ENCODE results near the gene LCAT.
"Not testable (repeated sequence)": the region's sequence is repeated elsewhere in the genome, so short reads cannot be mapped to it uniquely, and the experiment has no call there.

The LCAT gene

GRCh38 chr16:67939507-67940445 lies 4.1 kb downstream of the LCAT start:
- DNase-seq (ENCODE audit: low read depth in 1 of 2, low spot score in 1 of 2), result no peak
- TF ChIP-seq JUND (IDR thresholded peaks at IDR 0.05; ENCODE audit: low read depth), result no peak
- in situ Hi-C loops (cut with HindIII; ENCODE audit: low pct_unique_long_range_greater_than_20kb, low sequenced_read_pairs), result no loop called here

DNA sequence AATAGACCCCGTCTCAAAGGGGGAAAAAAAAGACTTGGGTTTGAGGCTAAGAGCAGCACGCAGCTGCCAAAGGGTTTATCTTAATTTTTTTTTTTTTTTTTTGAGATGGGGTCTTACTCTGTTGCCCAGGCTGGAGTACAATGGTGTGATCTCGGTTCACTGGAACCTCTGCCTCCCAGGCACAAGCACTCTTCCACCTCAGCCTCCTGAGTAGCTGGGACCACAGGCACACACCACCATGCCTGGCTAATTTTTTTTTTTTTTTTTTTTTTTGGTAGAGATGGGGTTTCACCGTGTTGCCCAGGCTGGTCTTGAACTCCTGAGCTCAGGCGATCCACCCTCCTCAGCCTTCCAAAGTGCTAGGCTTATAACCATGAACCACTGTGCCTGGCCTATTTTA lies 6.2 kb downstream of the LCAT start:
- DNase-seq (ENCODE audit: low read depth in 1 of 2, low spot score in 1 of 2); in situ Hi-C loops (cut with HindIII; ENCODE audit: low pct_unique_long_range_greater_than_20kb, low sequenced_read_pairs): not testable (repeated sequence)

- DNase-seq (ENCODE audit: low read depth in 1 of 2, low spot score in 1 of 2), result peak; percentile 53 to 75
- no peak for TF ChIP-seq JUND (IDR thresholded peaks at IDR 0.05; ENCODE audit: low read depth)
- in situ Hi-C loops (cut with HindIII; ENCODE audit: low pct_unique_long_range_greater_than_20kb, low sequenced_read_pairs), result no loop called here
Measured at GRCh38 chr16:67936880-67937605, 6.9 kb downstream of the LCAT start.

DNA sequence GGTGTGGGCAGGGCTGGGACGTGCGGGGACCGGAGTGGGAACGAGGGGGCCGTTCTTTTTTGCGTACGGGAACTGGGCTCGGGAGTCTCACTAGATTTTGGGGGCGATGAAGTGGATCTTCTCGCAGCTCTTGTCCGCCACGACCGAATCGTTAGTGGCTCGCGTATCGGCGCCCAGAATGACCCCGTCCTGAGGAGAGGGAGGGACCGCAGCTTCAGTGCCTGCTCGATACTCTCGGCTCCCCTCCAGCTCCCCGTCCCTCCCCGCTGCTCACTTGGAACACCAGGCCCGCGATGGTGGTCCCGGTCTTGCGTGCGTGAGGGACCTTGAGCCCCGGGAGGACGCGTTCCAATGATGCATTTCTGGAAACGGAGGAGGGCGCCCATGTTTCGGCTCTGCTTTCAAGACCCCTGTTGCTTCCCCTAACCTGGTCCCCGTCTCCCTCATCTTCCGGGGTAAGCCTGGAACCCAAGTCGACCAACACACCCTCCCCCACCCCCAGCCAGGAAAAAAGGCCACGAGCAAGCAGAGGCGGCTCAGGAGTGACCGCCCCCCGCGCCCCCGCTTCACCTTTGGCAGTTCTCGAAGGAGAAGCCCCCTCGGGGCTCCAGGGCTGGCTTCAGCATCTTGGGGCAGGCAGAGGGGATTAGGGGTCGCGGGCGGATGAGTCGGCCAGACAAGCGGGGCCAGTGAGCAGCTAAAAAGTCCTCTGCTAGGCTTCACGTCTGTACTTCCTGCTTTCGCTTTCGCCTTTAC lies 7.6 kb downstream of the LCAT start, which contains the start of gene PSMB10:
Gene PSMB10 (minus strand): TSS at position 727 of the 756 bp plus-strand sequence. CDS start 101 bp downstream, at position 626.
- in situ Hi-C loops (cut with HindIII; ENCODE audit: low pct_unique_long_range_greater_than_20kb, low sequenced_read_pairs), result no loop called here
- no peak for TF ChIP-seq JUND (IDR thresholded peaks at IDR 0.05; ENCODE audit: low read depth)
- DNase-seq (ENCODE audit: low read depth in 1 of 2, low spot score in 1 of 2), result peak; percentile 45 to 46

DNA sequence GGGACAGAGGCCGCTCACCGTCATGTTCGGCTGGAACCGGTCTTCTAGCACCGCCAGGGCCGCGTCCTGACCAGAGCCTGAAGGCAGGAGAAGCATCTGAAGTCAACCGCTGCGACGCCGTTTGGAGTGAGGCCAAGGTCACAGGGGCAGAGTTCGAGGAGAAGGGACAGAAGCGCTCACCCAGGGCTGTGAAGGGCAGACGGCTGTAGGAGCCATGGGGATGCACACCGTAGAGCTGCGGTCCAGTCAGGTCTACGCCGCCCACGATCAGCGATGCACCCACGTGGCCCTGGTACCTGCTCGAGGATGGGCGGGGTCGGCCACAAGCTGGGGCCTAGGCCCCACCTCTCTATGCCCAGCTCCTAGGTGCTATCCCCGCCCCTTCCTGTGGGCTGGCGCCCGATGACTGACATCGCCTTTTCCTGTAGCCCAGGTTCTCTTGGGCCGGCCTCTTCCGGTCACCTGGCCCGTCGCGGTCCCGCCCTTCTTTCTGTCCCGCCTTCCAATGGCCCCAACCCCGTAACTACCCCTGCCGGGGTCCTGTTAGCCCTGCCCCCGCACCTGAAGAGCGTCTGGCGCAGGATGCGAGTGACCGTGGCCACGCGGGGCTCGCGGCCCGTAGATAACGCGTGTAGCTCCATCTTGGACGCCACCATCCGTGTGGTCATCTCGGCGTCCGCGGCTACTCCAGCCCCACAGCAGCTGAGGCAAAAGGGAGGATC lies 8.4 kb downstream of the LCAT start:
- peak; percentile 98 to 99 for DNase-seq (ENCODE audit: low read depth in 1 of 2, low spot score in 1 of 2)
- in situ Hi-C loops (cut with HindIII; ENCODE audit: low pct_unique_long_range_greater_than_20kb, low sequenced_read_pairs), result no loop called here
- TF ChIP-seq JUND (IDR thresholded peaks at IDR 0.05; ENCODE audit: low read depth), result no peak

DNA sequence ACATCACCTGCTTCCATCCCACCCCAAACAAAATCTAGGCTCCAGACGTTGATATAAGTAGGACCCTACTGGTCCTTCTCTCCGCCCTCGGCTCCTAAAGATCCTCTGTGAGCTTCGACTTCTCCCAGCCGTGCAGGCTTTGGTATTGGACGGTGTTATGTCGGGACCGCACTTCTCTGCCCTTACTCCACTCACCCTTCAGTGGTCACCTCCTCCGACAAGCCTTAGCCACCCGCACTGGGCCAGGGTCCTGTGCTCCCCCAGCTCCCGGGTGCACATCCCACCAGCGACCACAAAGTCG lies 8.9 kb downstream of the LCAT start:
- TF ChIP-seq JUND (IDR thresholded peaks at IDR 0.05; ENCODE audit: low read depth), result no peak
- in situ Hi-C loops (cut with HindIII; ENCODE audit: low pct_unique_long_range_greater_than_20kb, low sequenced_read_pairs), result no loop called here
- no peak for DNase-seq (ENCODE audit: low read depth in 1 of 2, low spot score in 1 of 2)

DNA sequence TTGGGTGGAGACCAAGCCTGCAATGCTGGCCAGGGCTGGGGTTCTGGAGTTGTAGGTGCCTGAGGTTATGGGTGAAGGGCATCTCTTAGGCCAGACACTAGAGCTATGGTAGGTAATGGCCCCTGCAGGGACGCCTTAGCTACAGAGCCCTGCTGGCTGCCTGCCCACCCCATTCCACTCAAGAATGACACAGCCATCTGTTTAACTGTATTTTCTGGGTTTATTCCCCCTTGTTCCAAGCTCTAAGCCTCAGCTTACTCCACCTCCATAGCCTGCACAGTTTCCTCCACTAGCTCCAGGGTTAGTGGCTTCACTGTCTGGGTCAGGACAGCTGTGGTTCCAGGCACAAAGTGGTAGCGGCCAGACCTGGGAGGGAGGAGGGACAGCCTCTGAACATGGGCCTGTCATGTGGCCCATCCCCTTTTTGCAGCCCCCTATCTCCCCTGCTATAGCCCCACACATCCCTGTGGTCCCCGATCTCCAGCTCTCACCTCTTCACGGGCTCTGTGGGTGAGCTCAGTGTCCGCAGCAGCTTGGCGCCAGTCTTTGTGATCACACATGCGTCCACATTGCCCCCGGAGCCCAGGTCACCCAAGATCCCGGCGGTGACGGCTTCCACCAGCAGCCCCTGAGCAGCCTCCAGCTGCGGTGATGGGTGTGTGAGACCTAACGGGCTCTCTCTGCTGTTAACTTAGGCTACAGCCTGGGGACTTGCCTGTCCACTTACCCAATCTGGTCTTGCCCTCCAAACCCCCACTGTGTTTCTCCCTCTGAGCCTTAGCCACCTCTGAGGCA lies 9.4 kb downstream of the LCAT start:
- in situ Hi-C loops (cut with HindIII; ENCODE audit: low pct_unique_long_range_greater_than_20kb, low sequenced_read_pairs), result no loop called here
- DNase-seq (ENCODE audit: low read depth in 1 of 2, low spot score in 1 of 2), result no peak
- TF ChIP-seq JUND (IDR thresholded peaks at IDR 0.05; ENCODE audit: low read depth), result no peak

DNA sequence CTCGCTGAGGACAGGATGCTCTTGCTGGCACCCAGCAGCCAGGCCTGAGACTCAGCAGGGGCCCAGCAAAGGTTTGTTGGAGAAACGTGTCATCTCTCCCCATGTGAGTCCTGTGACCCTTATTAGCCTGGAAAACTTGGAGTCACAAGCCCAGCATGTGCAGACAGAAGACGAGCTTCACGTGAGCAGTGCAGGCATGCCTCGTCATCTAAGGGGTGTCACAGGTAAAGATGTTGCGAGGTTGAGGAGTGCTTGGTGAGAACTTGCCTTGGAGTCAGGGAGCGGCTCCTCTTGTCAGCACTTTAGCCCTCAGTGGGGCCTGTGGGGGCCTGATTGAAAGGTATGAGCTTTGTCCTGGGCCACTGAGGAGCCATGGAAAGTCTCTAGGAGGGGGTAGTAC lies 10.1 kb downstream of the LCAT start:
- no peak for TF ChIP-seq JUND (IDR thresholded peaks at IDR 0.05; ENCODE audit: low read depth)
- in situ Hi-C loops (cut with HindIII; ENCODE audit: low pct_unique_long_range_greater_than_20kb, low sequenced_read_pairs), result no loop called here
- no peak for DNase-seq (ENCODE audit: low read depth in 1 of 2, low spot score in 1 of 2)

DNA sequence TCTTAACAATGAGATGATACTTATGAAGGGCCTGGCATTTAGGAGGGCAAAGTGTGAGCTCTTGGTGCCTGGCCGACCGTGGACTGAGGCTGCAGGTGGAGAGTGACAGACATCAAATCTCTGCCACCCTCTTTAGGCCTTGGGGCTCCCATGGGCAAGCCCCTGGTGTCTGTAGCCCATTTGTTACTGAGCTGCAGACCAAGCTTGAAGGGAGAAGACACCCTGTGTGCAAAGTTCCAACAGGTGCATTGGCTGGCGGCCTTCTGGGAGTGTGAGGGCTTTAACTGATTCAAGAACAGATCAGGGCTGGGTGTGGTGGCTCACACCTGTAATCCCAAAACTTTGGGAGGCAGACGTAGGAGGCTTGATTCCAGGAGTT lies 11.5 kb downstream of the LCAT start:
- in situ Hi-C loops (cut with HindIII; ENCODE audit: low pct_unique_long_range_greater_than_20kb, low sequenced_read_pairs), result no loop called here
- DNase-seq (ENCODE audit: low read depth in 1 of 2, low spot score in 1 of 2), result no peak
- no peak for TF ChIP-seq JUND (IDR thresholded peaks at IDR 0.05; ENCODE audit: low read depth)

DNA sequence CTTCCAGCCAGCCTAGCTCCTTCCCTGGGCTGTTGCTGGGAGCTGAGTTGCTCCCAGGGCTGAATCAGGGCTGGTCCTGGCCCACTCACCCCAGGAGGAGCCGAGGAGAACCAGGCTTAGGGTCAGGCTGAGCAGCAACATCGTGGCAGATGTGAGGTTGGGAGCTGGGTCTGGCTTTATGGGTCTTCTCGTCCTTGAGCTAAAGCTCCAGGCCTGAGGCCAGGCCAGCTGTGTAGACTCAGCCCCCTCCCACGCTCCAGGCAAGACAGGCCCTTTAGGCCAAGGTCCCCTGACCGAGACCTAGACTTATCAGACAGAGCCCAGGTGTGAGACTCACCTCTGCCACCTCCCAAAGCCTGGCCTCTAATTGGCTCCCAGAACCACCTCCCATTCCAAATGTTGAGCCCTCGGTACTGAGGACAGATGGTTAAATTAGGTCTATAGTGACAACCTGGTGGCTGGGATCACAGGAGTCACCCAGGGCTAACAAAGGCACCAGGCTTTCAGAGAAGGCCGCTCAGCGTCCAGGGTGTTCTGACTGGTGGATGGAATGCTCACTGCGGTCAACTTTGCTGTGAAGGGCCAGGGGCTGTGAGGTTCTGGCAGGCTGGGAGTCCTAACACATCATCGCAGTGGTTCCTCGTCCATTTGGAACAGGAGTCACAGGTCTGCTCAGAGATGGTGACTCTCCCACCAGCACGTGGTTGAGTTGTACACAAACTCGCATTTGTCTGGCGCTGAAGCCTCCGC lies 12.0 kb downstream of the LCAT start, which contains the start of gene CTRL:
Gene CTRL (minus strand): TSS at position 151 of the 750 bp plus-strand sequence. CDS start 10 bp downstream, at position 141.
- no peak for DNase-seq (ENCODE audit: low read depth in 1 of 2, low spot score in 1 of 2)
- in situ Hi-C loops (cut with HindIII; ENCODE audit: low pct_unique_long_range_greater_than_20kb, low sequenced_read_pairs), result no loop called here
- TF ChIP-seq JUND (IDR thresholded peaks at IDR 0.05; ENCODE audit: low read depth), result no peak
